IPS DF 4.7 (cell line): ENCODE results near the gene DLG5.

Experiments
- DNase-seq: peaks from one replicate; pipeline ENCODE4 v3.0.0-alpha.2; 2013; ENCODE audit warnings: low spot score; ENCODE audit errors: extremely low read depth

The DLG5 gene

GRCh38 chr10:77821036-77821435 lies 105.5 kb downstream of the DLG5 start:
- no peak for DNase-seq

- DNase-seq = no peak
Observed at GRCh38 chr10:77820349-77820748, 106.2 kb downstream of the DLG5 start.

GRCh38 chr10:77819210-77820112 lies 107.1 kb downstream of the DLG5 start:
- DNase-seq = no peak

- DNase-seq = no peak
Observed at GRCh38 chr10:77818378-77818777, 108.2 kb downstream of the DLG5 start.

GRCh38 chr10:77817541-77817940 lies 109.0 kb downstream of the DLG5 start:
- no peak for DNase-seq

GRCh38 chr10:77816311-77816710 lies 110.2 kb downstream of the DLG5 start:
- DNase-seq = no peak

GRCh38 chr10:77812741-77813140 lies 113.8 kb downstream of the DLG5 start:
- DNase-seq = no peak

GRCh38 chr10:77811831-77812430 lies 114.6 kb downstream of the DLG5 start:
- no peak for DNase-seq

GRCh38 chr10:77810446-77811335 lies 115.9 kb downstream of the DLG5 start:
- DNase-seq = no peak

- DNase-seq = no peak
Observed at GRCh38 chr10:77809336-77809735, 117.2 kb downstream of the DLG5 start.

- DNase-seq = no peak
Observed at GRCh38 chr10:77807706-77808105, 118.8 kb downstream of the DLG5 start.

- DNase-seq = no peak
Observed at GRCh38 chr10:77806511-77807157, 119.9 kb downstream of the DLG5 start.

GRCh38 chr10:77805676-77806075 lies 120.9 kb downstream of the DLG5 start:
- DNase-seq = no peak

GRCh38 chr10:77804371-77804770 lies 122.2 kb downstream of the DLG5 start:
- DNase-seq = no peak

- peak; percentile 0 for DNase-seq
Observed at GRCh38 chr10:77801474-77802161, 124.9 kb downstream of the DLG5 start.

GRCh38 chr10:77800738-77801266 lies 125.8 kb downstream of the DLG5 start:
- DNase-seq = no peak

GRCh38 chr10:77800320-77800719 lies 126.2 kb downstream of the DLG5 start:
- DNase-seq = no peak

- DNase-seq = no peak
Observed at GRCh38 chr10:77799352-77799751, 127.2 kb downstream of the DLG5 start.

- no peak for DNase-seq
Observed at GRCh38 chr10:77798940-77799339, 127.6 kb downstream of the DLG5 start.

GRCh38 chr10:77796311-77796915 lies 130.1 kb downstream of the DLG5 start:
- no peak for DNase-seq
